Measurements from ENCODE around the gene SCYL2.
A peak's percentile ranks its signal among the peaks of the same experiment; 100 is the strongest.
"Not testable (repeated sequence)": the region's sequence is repeated elsewhere in the genome, so short reads cannot be mapped to it uniquely, and the experiment has no call there.

SCYL2 gene

GRCh38 chr12:100229876-100230275 lies 37.1 kb upstream of the SCYL2 start:
- TF ChIP-seq, protein P1, sequence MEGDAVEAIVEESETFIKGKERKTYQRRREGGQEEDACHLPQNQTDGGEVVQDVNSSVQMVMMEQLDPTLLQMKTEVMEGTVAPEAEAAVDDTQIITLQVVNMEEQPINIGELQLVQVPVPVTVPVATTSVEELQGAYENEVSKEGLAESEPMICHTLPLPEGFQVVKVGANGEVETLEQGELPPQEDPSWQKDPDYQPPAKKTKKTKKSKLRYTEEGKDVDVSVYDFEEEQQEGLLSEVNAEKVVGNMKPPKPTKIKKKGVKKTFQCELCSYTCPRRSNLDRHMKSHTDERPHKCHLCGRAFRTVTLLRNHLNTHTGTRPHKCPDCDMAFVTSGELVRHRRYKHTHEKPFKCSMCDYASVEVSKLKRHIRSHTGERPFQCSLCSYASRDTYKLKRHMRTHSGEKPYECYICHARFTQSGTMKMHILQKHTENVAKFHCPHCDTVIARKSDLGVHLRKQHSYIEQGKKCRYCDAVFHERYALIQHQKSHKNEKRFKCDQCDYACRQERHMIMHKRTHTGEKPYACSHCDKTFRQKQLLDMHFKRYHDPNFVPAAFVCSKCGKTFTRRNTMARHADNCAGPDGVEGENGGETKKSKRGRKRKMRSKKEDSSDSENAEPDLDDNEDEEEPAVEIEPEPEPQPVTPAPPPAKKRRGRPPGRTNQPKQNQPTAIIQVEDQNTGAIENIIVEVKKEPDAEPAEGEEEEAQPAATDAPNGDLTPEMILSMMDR (IDR thresholded peaks at IDR 0.05; ENCODE audit: insufficient read depth, low read length, poor library complexity, severe bottlenecking): no peak
- no peak overlapping the region for H3K4me3 ChIP-seq (replicated peaks; ENCODE audit: low read depth, low read length)
- no peak for DNase-seq (ENCODE audit: extremely low read depth, insufficient read length)
- peaks cover 3% of the 10 kb centered on the region for H3K36me3 ChIP-seq (ENCODE audit: control insufficient read depth, insufficient read depth, low read length)
- no peaks in the 10 kb centered on the region for H3K27me3 ChIP-seq (replicated peaks; ENCODE audit: control insufficient read depth, insufficient read depth, low read length)

- not testable (repeated sequence) for H3K27me3 ChIP-seq (replicated peaks; ENCODE audit: control insufficient read depth, insufficient read depth, low read length); H3K36me3 ChIP-seq (ENCODE audit: control insufficient read depth, insufficient read depth, low read length); H3K4me3 ChIP-seq (replicated peaks; ENCODE audit: low read depth, low read length); DNase-seq (ENCODE audit: extremely low read depth, insufficient read length)
These were observed 35.1 kb upstream of the SCYL2 start for GRCh38 chr12:100231873-100232272.

DNA sequence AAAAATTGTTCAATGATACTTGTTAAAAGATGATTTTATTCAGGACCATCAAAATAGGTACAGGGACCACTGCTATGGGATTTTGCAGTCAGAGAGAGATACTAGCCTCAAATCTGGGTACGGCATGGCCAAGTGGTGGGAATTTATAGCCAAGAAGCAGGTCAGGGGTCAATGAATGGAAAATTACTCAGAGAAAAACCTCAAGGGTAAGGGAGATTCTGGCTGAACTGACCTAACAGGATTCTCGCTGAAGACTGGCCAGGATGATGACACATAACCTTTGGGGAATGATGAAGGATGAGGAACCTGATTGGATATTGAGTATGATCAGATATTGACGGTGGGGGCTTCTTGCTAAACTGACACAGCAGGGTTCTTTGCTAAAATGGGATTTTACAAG lies 32.8 kb upstream of the SCYL2 start:
- Histone ChIP-seq H3K36me3 (ENCODE audit: control insufficient read depth, insufficient read depth, low read length) (no peaks in the 10 kb centered on the region), H3K4me3 (replicated peaks; ENCODE audit: low read depth, low read length) (no peak overlapping the region), H3K27me3 (replicated peaks; ENCODE audit: control insufficient read depth, insufficient read depth, low read length) (no peaks in the 10 kb centered on the region)
- no peak for DNase-seq (ENCODE audit: extremely low read depth, insufficient read length)
- TF ChIP-seq, protein P1 (IDR thresholded peaks at IDR 0.05; ENCODE audit: insufficient read depth, low read length, poor library complexity, severe bottlenecking): no peak

DNA sequence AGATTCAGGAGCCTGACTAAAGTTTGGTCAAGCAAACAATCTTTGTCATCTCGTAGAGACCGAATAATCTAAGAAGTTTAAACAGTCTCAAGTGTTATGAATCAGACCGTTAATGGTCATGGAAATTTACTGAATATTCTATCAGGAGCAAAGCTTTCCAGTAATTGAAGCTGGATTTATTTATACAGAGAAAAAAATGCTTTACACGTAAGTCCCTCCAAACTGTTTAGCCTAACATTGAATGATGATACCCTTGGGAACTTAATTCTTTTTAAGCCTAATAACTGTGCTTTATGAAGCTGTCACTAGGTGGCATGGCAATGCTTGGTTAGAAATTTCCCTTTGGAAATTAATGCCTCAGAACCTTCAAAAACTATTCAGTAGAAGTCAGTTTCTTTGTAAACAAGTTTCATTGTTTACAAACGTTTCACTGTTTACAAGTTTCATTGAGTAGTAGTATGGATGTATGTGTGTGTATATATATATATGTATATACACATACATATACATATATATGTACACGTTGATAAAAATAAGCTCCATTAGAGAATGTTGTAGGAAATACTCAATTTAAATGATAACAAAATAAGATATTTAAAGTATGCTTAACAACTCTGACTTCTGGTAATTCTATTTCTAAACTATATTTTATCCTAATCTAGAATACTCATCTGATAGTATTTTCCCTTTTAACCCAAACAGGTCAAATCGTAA lies 32.2 kb upstream of the SCYL2 start:
- DNase-seq (ENCODE audit: extremely low read depth, insufficient read length): peak; percentile 6
- H3K36me3 ChIP-seq (ENCODE audit: control insufficient read depth, insufficient read depth, low read length): no peaks in the 10 kb centered on the region
- H3K4me3 ChIP-seq (replicated peaks; ENCODE audit: low read depth, low read length): no peak overlapping the region
- H3K27me3 ChIP-seq (replicated peaks; ENCODE audit: control insufficient read depth, insufficient read depth, low read length): no peaks in the 10 kb centered on the region
- TF ChIP-seq, protein P1 (IDR thresholded peaks at IDR 0.05; ENCODE audit: insufficient read depth, low read length, poor library complexity, severe bottlenecking): peak; percentile 71

GRCh38 chr12:100238801-100239200 lies 28.2 kb upstream of the SCYL2 start:
- TF ChIP-seq, protein P1 (IDR thresholded peaks at IDR 0.05; ENCODE audit: insufficient read depth, low read length, poor library complexity, severe bottlenecking): no peak
- Histone ChIP-seq H3K4me3 (replicated peaks; ENCODE audit: low read depth, low read length) (no peak overlapping the region), H3K36me3 (ENCODE audit: control insufficient read depth, insufficient read depth, low read length) (no peaks in the 10 kb centered on the region), H3K27me3 (replicated peaks; ENCODE audit: control insufficient read depth, insufficient read depth, low read length) (no peaks in the 10 kb centered on the region)
- DNase-seq (ENCODE audit: extremely low read depth, insufficient read length): no peak

DNA sequence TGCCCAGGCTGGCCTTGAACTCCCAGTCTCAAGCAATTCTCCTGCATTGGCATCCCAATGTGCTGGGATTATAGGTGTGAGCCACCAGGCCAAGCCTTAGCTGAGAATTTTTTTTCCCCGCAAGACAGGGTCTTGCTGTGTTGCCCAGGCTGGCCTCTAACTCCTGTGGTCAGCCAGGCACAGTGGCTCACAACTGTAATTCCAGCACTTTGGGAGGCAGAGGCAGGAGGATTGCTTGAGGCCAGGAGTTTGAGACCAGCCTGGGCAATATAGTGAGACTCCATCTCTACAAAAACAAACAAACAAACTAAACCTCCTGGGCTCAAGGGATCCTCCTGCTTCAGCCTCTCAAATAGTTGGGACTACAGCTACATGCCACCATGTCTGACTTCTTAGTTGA lies 27.4 kb upstream of the SCYL2 start:
- no peak for DNase-seq (ENCODE audit: extremely low read depth, insufficient read length)
- TF ChIP-seq, protein P1 (IDR thresholded peaks at IDR 0.05; ENCODE audit: insufficient read depth, low read length, poor library complexity, severe bottlenecking): no peak

More for the DNA sequence above, 27.4 kb upstream of the SCYL2 start:
- H3K27me3 ChIP-seq (replicated peaks; ENCODE audit: control insufficient read depth, insufficient read depth, low read length): no peaks in the 10 kb centered on the region
- no peaks in the 10 kb centered on the region for H3K36me3 ChIP-seq (ENCODE audit: control insufficient read depth, insufficient read depth, low read length)
- no peak overlapping the region for H3K4me3 ChIP-seq (replicated peaks; ENCODE audit: low read depth, low read length)
